PC-9 (cell line): Measurements from ENCODE around the gene FGF22. TPM values are rescaled to one million over a fixed set of nuclear protein-coding genes. Genes with fewer than 3 reads are reported as not detected.

ENCODE experiments used
- BruUV-seq: library from RNA; stranded (reverse); fragments of 400-500 nt; replicated peaks from 2 replicates; lab custom pipeline; 2021; lab: Mats Ljungman, UMichigan
- CTCF ChIA-PET: fragments of 300-600 bp; sonication (Branson Sonifier 250); formaldehyde crosslinking; loops from one replicate; lab custom pipeline; 2022; ENCODE audit warnings: antibody characterized with exemption; lab: Charles Lee
- POLR2A ChIA-PET: fragments of 300-600 bp; sonication (Branson Sonifier 250); formaldehyde crosslinking; loops from one replicate; lab custom pipeline; 2022; ENCODE audit warnings: antibody characterized with exemption; ENCODE audit not compliant: unreplicated experiment; lab: Charles Lee
- DNase-seq, 2 experiments: peaks; one replicate each; pipeline versions ENCODE4 v3.0.0 to v3.0.0-alpha.2; 2015 to 2022; ENCODE audit warnings: mixed read lengths in 1 of 2
- H2AFZ ChIP-seq: fragments of 200-600 bp; sonication (generic); 2 replicates; pipeline ENCODE4 v1.8.1; 2017; ENCODE audit warnings: antibody characterized with exemption
- H3F3A ChIP-seq: fragments of 200-600 bp; sonication (generic); 2 replicates; pipeline ENCODE4 v1.8.1; 2017; ENCODE audit warnings: antibody characterized with exemption, mild to moderate bottlenecking, low read depth; ENCODE audit not compliant: insufficient read depth
- H3K27ac ChIP-seq: fragments of 200-600 bp; sonication (generic); 2 replicates; pipeline ENCODE4 v1.6.1; 2016; ENCODE audit warnings: mixed run types
- H3K27me3 ChIP-seq: fragments of 200-600 bp; sonication (generic); 2 replicates; pipeline ENCODE4 v1.6.1; 2016; ENCODE audit warnings: low read depth, mixed run types; ENCODE audit not compliant: insufficient read depth
- H3K36me3 ChIP-seq: fragments of 200-600 bp; sonication (generic); 2 replicates; pipeline ENCODE4 v1.6.1; 2016; ENCODE audit warnings: low read depth, mixed run types
- H3K4me1 ChIP-seq: fragments of 200-600 bp; sonication (generic); replicated peaks from 2 replicates; pipeline ENCODE4 v1.6.1; 2016; ENCODE audit warnings: mixed run types; ENCODE audit not compliant: insufficient read depth
- H3K4me2 ChIP-seq: fragments of 200-600 bp; sonication (generic); 2 replicates; pipeline ENCODE4 v1.6.1; 2017; ENCODE audit warnings: mixed run types
- H3K4me3 ChIP-seq: fragments of 200-600 bp; sonication (generic); 2 replicates; pipeline ENCODE4 v1.6.1; 2016; ENCODE audit warnings: mixed run types
- H3K79me2 ChIP-seq: fragments of 200-600 bp; sonication (generic); 2 replicates; pipeline ENCODE4 v1.6.1; 2017; ENCODE audit warnings: low read depth, mixed run types
- H3K9me2 ChIP-seq: fragments of 200-600 bp; sonication (generic); 2 replicates; pipeline ENCODE4 v1.8.1; 2017; ENCODE audit warnings: mild to moderate bottlenecking; ENCODE audit not compliant: insufficient read depth
- H3K9me3 ChIP-seq: fragments of 200-600 bp; sonication (generic); 2 replicates; pipeline ENCODE4 v1.8.1; 2016; ENCODE audit warnings: low read depth; ENCODE audit not compliant: insufficient read depth
- H4K20me1 ChIP-seq: fragments of 200-600 bp; sonication (generic); 2 replicates; pipeline ENCODE4 v1.8.1; 2017; ENCODE audit not compliant: insufficient read depth
- CTCF ChIP-seq: fragments of 200-600 bp; sonication (generic); conservative IDR thresholded peaks from 2 replicates; pipeline ENCODE4 v1.6.1; 2017; ENCODE audit warnings: mixed run types, antibody characterized with exemption, mild to moderate bottlenecking, moderate library complexity
- EZH2 ChIP-seq: fragments of 200-600 bp; sonication (generic); IDR thresholded peaks from 2 replicates; pipeline ENCODE4 v1.8.0; 2017; ENCODE audit warnings: antibody characterized with exemption, low read depth
- intact Hi-C: fragments of 100-400 bp; cut with micrococcal nuclease; formaldehyde crosslinking; loops from one replicate; pipeline ENCODE4 v1.10.0; 2022; ENCODE audit not compliant: unreplicated experiment
- total RNA-seq: library from RNA; stranded (reverse); gene quantifications from 2 replicates; pipeline ENCODE4 v1.2.3, GENCODE V29; 2021

FGF22 gene
- total RNA-seq, 1 experiment from 2014 or later, result not detected

GRCh38 chr19:660793-661426 is 21.2 kb downstream of the FGF22 start:
- ChIA-PET POLR2A (no interaction called here), CTCF (interaction anchor here (0.6 kb wide), 1 partner anchor 12 kb away, joined by 3 read pairs; no protein-coding TSS in a partner anchor)
- 0 out of 2 replicates have a peak, but pooled peaks cover 4% of the 10 kb centered on the region for H3K36me3 ChIP-seq
- peak overlapping the region; percentile 99 for H3K4me3 ChIP-seq
- H3K79me2 ChIP-seq, result peaks cover 70% of the 10 kb centered on the region
- no peak overlapping the region for H3K27ac ChIP-seq
- DNase-seq, result no peak
- intact Hi-C loops, result loop anchor here (5.0 to 10.0 kb wide), 3 partner anchors 74 to 264 kb away; partner anchors contain the start of genes ARID3A, HCN2 and MISP
- no peaks in the 10 kb centered on the region for H3K27me3 ChIP-seq
- peaks cover 60% of the 10 kb centered on the region for H4K20me1 ChIP-seq
- TF ChIP-seq CTCF (no peak), EZH2 (no peak)
- peak overlapping the region; percentile 100 for H3K4me2 ChIP-seq
- H3K9me2 ChIP-seq, result no peaks in the 10 kb centered on the region
- peaks cover 14% of the 10 kb centered on the region for H3K4me1 ChIP-seq
- H3F3A ChIP-seq, result peaks cover 11% of the 10 kb centered on the region
- no TSS peak for BruUV-seq
- no peak overlapping the region for H2AFZ ChIP-seq
- H3K9me3 ChIP-seq, result no peaks in the 10 kb centered on the region

GRCh38 chr19:661427-662196 is 21.9 kb downstream of the FGF22 start:
- peak overlapping the region; percentile 100 for H3K4me2 ChIP-seq
- CTCF ChIA-PET, result interaction anchor here (0.6 kb wide), 1 partner anchor 12 kb away, joined by 3 read pairs; no protein-coding TSS in a partner anchor
- TSS peak; percentile 61 for BruUV-seq
- H3K4me3 ChIP-seq, result peak overlapping the region; percentile 99
- H3K4me1 ChIP-seq, result peaks cover 14% of the 10 kb centered on the region
- H3K36me3 ChIP-seq, result 0 out of 2 replicates have a peak, but pooled peaks cover 4% of the 10 kb centered on the region
- H3K27me3 ChIP-seq, result no peaks in the 10 kb centered on the region
- H3F3A ChIP-seq, result peaks cover 8% of the 10 kb centered on the region
- POLR2A ChIA-PET, result no interaction called here
- H3K9me2 ChIP-seq, result no peaks in the 10 kb centered on the region
- H2AFZ ChIP-seq, result no peak overlapping the region
- H3K9me3 ChIP-seq, result no peaks in the 10 kb centered on the region
- intact Hi-C loops, result loop anchor here (2.0 to 10.0 kb wide), 4 partner anchors 74 to 263 kb away; partner anchors contain the start of genes ARID3A, HCN2 and MISP
- TF ChIP-seq CTCF, result no peak
- TF ChIP-seq EZH2, result no peak
- peak overlapping the region; percentile 61 for H3K27ac ChIP-seq
- peaks cover 63% of the 10 kb centered on the region for H3K79me2 ChIP-seq
- DNase-seq, result no peak
- peaks cover 53% of the 10 kb centered on the region for H4K20me1 ChIP-seq

GRCh38 chr19:662207-662961 is 22.7 kb downstream of the FGF22 start:
- TSS peak; percentile 58 for BruUV-seq
- Histone ChIP-seq H3K79me2 (peaks cover 55% of the 10 kb centered on the region), H3K4me2 (peak overlapping the region; percentile 100), H3K9me3 (no peaks in the 10 kb centered on the region), H4K20me1 (peaks cover 46% of the 10 kb centered on the region), H3K4me1 (peaks cover 14% of the 10 kb centered on the region), H3F3A (peaks cover 8% of the 10 kb centered on the region), H3K27ac (peak overlapping the region; percentile 61), H3K4me3 (peak overlapping the region; percentile 99), H2AFZ (no peak overlapping the region), H3K36me3 (0 out of 2 replicates have a peak, but pooled peaks cover 4% of the 10 kb centered on the region), H3K27me3 (no peaks in the 10 kb centered on the region), H3K9me2 (no peaks in the 10 kb centered on the region)
- ChIA-PET CTCF (interaction anchor here (0.7 kb wide), 1 partner anchor 582 kb away, joined by 12 read pairs; no protein-coding TSS in a partner anchor), POLR2A (no interaction called here)
- peak; percentile 52 to 60 for DNase-seq
- TF ChIP-seq CTCF (no peak), EZH2 (no peak)
- intact Hi-C loops, result loop anchor here (2.0 to 10.0 kb wide), 4 partner anchors 75 to 262 kb away; partner anchors contain the start of genes ARID3A, HCN2 and MISP
